HG03159 (cell line): ENCODE measurements around the gene F8.

ENCODE experiments used
- ATAC-seq: cut with Tn5 transposase; IDR thresholded peaks from one replicate; pipeline ENCODE4 v1.9.1; 2021; ENCODE audit warnings: mild to moderate bottlenecking, moderate library complexity; ENCODE audit not compliant: unreplicated experiment

The F8 gene

DNA sequence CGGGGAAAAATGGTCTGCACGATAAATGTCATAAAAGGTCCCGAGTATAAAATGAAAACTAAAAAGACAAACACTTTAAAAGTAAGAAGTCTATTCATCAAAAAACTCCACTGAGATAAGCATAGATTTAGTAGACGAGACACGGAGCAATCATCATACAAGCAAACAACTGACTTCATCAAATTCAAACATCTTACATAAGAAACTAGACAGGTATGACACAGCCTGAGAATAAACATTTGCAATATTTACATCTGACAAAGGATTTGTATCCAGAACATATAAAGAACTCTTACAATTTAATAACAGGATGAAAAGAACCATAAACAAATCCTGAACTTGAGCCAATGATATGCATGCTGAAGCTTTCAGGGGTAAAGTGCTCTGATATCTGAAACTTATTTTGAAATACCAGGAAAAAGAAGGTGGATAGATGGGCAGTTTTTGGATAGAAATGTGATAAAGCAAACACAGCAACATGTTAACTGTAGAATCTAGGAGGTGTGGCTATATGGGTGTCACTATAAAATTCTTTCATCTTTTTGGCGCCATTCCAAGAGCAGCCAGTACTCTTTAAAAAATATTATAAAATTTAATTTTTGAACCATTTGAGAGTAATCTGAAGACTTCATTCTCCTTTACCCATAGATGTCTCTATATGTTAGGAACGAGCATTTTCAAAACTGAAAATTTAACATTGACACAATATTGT is 229.3 kb downstream of the F8 start:
- no peak for ATAC-seq

DNA sequence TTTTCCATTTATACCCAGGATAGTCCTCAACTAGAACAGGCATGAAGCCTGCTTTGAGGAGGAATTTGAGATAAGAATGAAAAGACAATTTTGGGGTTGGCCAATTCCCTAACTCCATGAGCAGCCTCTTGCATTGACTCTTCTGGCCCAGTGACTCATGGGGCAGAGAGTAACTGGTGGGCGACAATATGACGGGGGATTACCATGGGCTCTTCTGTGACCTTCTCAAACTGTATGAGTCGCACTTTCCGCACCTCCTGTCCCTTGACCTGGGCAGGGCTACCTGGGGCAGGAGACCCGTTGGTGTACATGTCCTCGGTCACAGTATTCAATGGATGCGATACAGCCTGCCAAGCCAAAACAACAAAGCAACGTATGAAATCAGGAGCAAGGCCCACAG is 230.6 kb downstream of the F8 start:
- no peak for ATAC-seq

DNA sequence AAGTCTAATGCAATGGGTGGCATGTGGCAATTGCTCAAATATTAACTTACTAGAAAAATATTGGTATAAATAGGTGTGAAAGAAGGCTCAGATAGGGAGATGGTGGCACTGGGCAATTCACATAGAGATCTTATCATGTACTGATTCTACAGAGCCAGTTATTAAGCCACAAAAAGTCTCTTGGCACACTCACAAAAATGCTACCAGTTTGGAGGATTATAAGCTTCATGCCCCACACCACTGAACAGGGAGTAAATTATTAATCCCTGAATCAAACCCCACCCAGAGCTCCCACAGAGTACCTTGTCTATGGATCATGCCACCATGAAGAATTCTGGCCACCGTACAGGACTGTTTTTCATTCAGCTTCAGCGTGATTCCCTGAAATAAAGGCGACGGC is 231.1 kb downstream of the F8 start:
- ATAC-seq: no peak
